Natural killer cell treated with Interleukin-12 subunit alpha and Interleukin-12 subunit beta and Interleukin-15 and Interleukin-18, amount 100 ng/mL, for 72 hours (primary cell): ENCODE data around the gene BACH2. TPM values are rescaled to one million over a fixed set of nuclear protein-coding genes. Genes with fewer than 3 reads are reported as not detected.
A peak's percentile ranks its signal among the peaks of the same experiment; 100 is the strongest.
"Not testable (repeated sequence)": the region's sequence is repeated elsewhere in the genome, so short reads cannot be mapped to it uniquely, and the experiment has no call there.

ENCODE experiments used
- ATAC-seq, 2 donors: fragments of 150-1000 bp; cut with Tn5 transposase in 1 of 2; sonication (Bioruptor Pico), chemical (Tn5 transposase) in 1 of 2; 2 replicates each; pipeline ENCODE4 v1.10.0; 2021
- DNase-seq: peaks from one replicate; pipeline ENCODE4 v3.0.0; 2022; ENCODE audit warnings: low spot score
- H3K27ac Mint-ChIP-seq, 2 donors: 1 replicate in 1 of 2; 2 replicates in 1 of 2; pipeline ENCODE4 v1.8.0; 2022; ENCODE audit warnings: mixed read lengths in 2 of 2, mild to moderate bottlenecking in 1 of 2, moderate library complexity in 1 of 2
- H3K27me3 Mint-ChIP-seq, 2 donors: 1 replicate in 1 of 2; 2 replicates in 1 of 2; pipeline ENCODE4 v1.8.0; 2022; ENCODE audit warnings: mixed read lengths in 2 of 2
- H3K36me3 Mint-ChIP-seq: one replicate; pipeline ENCODE4 v1.8.0; 2022; ENCODE audit warnings: mixed read lengths
- H3K4me1 Mint-ChIP-seq, 2 donors: 1 replicate in 1 of 2; 2 replicates in 1 of 2; pipeline ENCODE4 v1.8.0; 2022; ENCODE audit warnings: low read depth in 2 of 2, mixed read lengths in 2 of 2, mild to moderate bottlenecking in 1 of 2
- H3K4me3 Mint-ChIP-seq: one replicate; pipeline ENCODE4 v1.8.0; 2022; ENCODE audit warnings: mixed read lengths
- H3K9me3 Mint-ChIP-seq: 2 replicates; pipeline ENCODE4 v1.8.0; 2022; ENCODE audit warnings: mixed read lengths
- total RNA-seq, 2 donors: library from RNA; stranded (reverse); gene quantifications; one replicate each; pipeline ENCODE4 v1.2.3, GENCODE V29; 2022

The BACH2 gene
- total RNA-seq, 2 donors from 2014 or later: 3.1 to 5.8 TPM

GRCh38 chr6:90044182-90044832, 252.3 kb downstream of the BACH2 start:
- no peak for DNase-seq
- Mint-ChIP-seq H3K9me3 (no peaks in the 10 kb centered on the region), H3K36me3 (no peaks in the 10 kb centered on the region), H3K4me3 (no peak overlapping the region), H3K27ac (no peak overlapping the region), H3K27me3 (no peaks in the 10 kb centered on the region), H3K4me1 (peaks cover 8 to 10% of the 10 kb centered on the region in 2 donors)
- peak in 1 of 2 donors; percentile 50 for ATAC-seq

- Mint-ChIP-seq H3K9me3 (no peaks in the 10 kb centered on the region), H3K4me3 (no peak overlapping the region), H3K4me1 (peaks cover 0 to 7% of the 10 kb centered on the region in 2 donors), H3K27me3 (no peaks in the 10 kb centered on the region), H3K36me3 (no peaks in the 10 kb centered on the region), H3K27ac (no peak overlapping the region)
- no peak for DNase-seq
- no peak for ATAC-seq
These were observed 255.7 kb downstream of the BACH2 start for GRCh38 chr6:90040931-90041330.

- ATAC-seq: no peak
- H3K4me3 Mint-ChIP-seq: no peak overlapping the region
- H3K36me3 Mint-ChIP-seq: no peaks in the 10 kb centered on the region
- H3K27me3 Mint-ChIP-seq: no peaks in the 10 kb centered on the region
- H3K4me1 Mint-ChIP-seq: peaks cover 0 to 7% of the 10 kb centered on the region in 2 donors
- no peak overlapping the region for H3K27ac Mint-ChIP-seq
- H3K9me3 Mint-ChIP-seq: no peaks in the 10 kb centered on the region
- no peak for DNase-seq
These were observed 256.7 kb downstream of the BACH2 start for GRCh38 chr6:90039911-90040310.

GRCh38 chr6:90038961-90039653, 257.5 kb downstream of the BACH2 start:
- ATAC-seq (no peak), DNase-seq (no peak)
- no peaks in the 10 kb centered on the region for H3K36me3 Mint-ChIP-seq
- H3K4me3 Mint-ChIP-seq: no peak overlapping the region
- no peak overlapping the region for H3K27ac Mint-ChIP-seq
- no peaks in the 10 kb centered on the region for H3K27me3 Mint-ChIP-seq
- no peaks in the 10 kb centered on the region for H3K9me3 Mint-ChIP-seq
- H3K4me1 Mint-ChIP-seq: peaks cover 3 to 7% of the 10 kb centered on the region in 2 donors

GRCh38 chr6:90036963-90037362, 259.7 kb downstream of the BACH2 start:
- ATAC-seq (no peak), DNase-seq (no peak)
- H3K27ac Mint-ChIP-seq: no peak overlapping the region
- no peaks in the 10 kb centered on the region for H3K27me3 Mint-ChIP-seq
- no peaks in the 10 kb centered on the region for H3K36me3 Mint-ChIP-seq
- H3K4me1 Mint-ChIP-seq: peaks cover 3 to 7% of the 10 kb centered on the region in 2 donors
- no peak overlapping the region for H3K4me3 Mint-ChIP-seq
- H3K9me3 Mint-ChIP-seq: no peaks in the 10 kb centered on the region

GRCh38 chr6:90035047-90035723, 261.5 kb downstream of the BACH2 start:
- H3K4me3 Mint-ChIP-seq: no peak overlapping the region
- H3K27me3 Mint-ChIP-seq: no peaks in the 10 kb centered on the region
- ATAC-seq: no peak
- no peak for DNase-seq
- peaks cover 4 to 8% of the 10 kb centered on the region in 2 donors for H3K4me1 Mint-ChIP-seq
- no peaks in the 10 kb centered on the region for H3K9me3 Mint-ChIP-seq
- peak overlapping the region in 1 of 2 donors; percentile 5 for H3K27ac Mint-ChIP-seq
- no peaks in the 10 kb centered on the region for H3K36me3 Mint-ChIP-seq

- H3K27me3 Mint-ChIP-seq: peaks cover 0 to 2% of the 10 kb centered on the region in 2 donors
- H3K9me3 Mint-ChIP-seq: no peaks in the 10 kb centered on the region
- DNase-seq (no peak), ATAC-seq (no peak)
- H3K4me1 Mint-ChIP-seq: peaks cover 16 to 21% of the 10 kb centered on the region in 2 donors
- H3K27ac Mint-ChIP-seq: no peak overlapping the region
- H3K4me3 Mint-ChIP-seq: no peak overlapping the region
- no peaks in the 10 kb centered on the region for H3K36me3 Mint-ChIP-seq
These were observed 262.8 kb downstream of the BACH2 start for GRCh38 chr6:90033746-90034271.

- not testable (repeated sequence) for ATAC-seq, H3K27me3 Mint-ChIP-seq, H3K36me3 Mint-ChIP-seq, H3K27ac Mint-ChIP-seq, DNase-seq, H3K9me3 Mint-ChIP-seq, H3K4me3 Mint-ChIP-seq
- peaks cover 22 to 30% of the 10 kb centered on the region in 2 donors for H3K4me1 Mint-ChIP-seq
These were observed 264.0 kb downstream of the BACH2 start for GRCh38 chr6:90032489-90033212.

- peaks cover 35 to 46% of the 10 kb centered on the region in 2 donors for H3K4me1 Mint-ChIP-seq
- no peak for ATAC-seq
- DNase-seq: no peak
These were observed 267.5 kb downstream of the BACH2 start for GRCh38 chr6:90028995-90029635.

GRCh38 chr6:90028066-90028778, 268.4 kb downstream of the BACH2 start:
- ATAC-seq: peak; percentile 75 to 77
- peaks cover 2 to 5% of the 10 kb centered on the region in 2 donors for H3K27me3 Mint-ChIP-seq
- peak overlapping the region in 1 of 2 donors; percentile 36 for H3K27ac Mint-ChIP-seq
- no peak overlapping the region for H3K4me3 Mint-ChIP-seq
- H3K9me3 Mint-ChIP-seq: no peaks in the 10 kb centered on the region
- H3K4me1 Mint-ChIP-seq: peaks cover 35 to 46% of the 10 kb centered on the region in 2 donors
- H3K36me3 Mint-ChIP-seq: no peaks in the 10 kb centered on the region
- DNase-seq: no peak

More at GRCh38 chr6:90028995-90029635, 267.5 kb downstream of the BACH2 start:
- Mint-ChIP-seq H3K27me3 (peaks cover 2 to 5% of the 10 kb centered on the region in 2 donors), H3K4me3 (peak overlapping the region; percentile 49), H3K9me3 (no peaks in the 10 kb centered on the region), H3K27ac (peak overlapping the region; percentile 11 to 63), H3K36me3 (no peaks in the 10 kb centered on the region)

GRCh38 chr6:90026216-90026615, 270.4 kb downstream of the BACH2 start:
- no peaks in the 10 kb centered on the region for H3K36me3 Mint-ChIP-seq
- DNase-seq (no peak), ATAC-seq (no peak)
- peak overlapping the region in 1 of 2 donors; percentile 58 for H3K27ac Mint-ChIP-seq
- peak overlapping the region; percentile 83 for H3K4me3 Mint-ChIP-seq
- peaks cover 2 to 5% of the 10 kb centered on the region in 2 donors for H3K27me3 Mint-ChIP-seq
- H3K4me1 Mint-ChIP-seq: peaks cover 35 to 46% of the 10 kb centered on the region in 2 donors
- H3K9me3 Mint-ChIP-seq: no peaks in the 10 kb centered on the region

GRCh38 chr6:90025523-90026061, 271.1 kb downstream of the BACH2 start:
- Mint-ChIP-seq H3K9me3 (no peaks in the 10 kb centered on the region), H3K4me3 (peak overlapping the region; percentile 83), H3K27ac (peak overlapping the region in 1 of 2 donors; percentile 58), H3K4me1 (peaks cover 35 to 46% of the 10 kb centered on the region in 2 donors), H3K36me3 (no peaks in the 10 kb centered on the region), H3K27me3 (peaks cover 2 to 5% of the 10 kb centered on the region in 2 donors)
- peak in 1 of 2 donors; percentile 87 for ATAC-seq
- no peak for DNase-seq
